Activated naive CD4-positive, alpha-beta T cell treated with anti-CD3 and anti-CD28 coated beads, Interleukin-2, amount 10 ng/mL, durations not matched to agents 7 days and 5 days (primary cell): ENCODE data around the gene EID2.
A peak's percentile ranks its signal among the peaks of the same experiment; 100 is the strongest.

Experiments used
- CTCF ChIA-PET: fragments of 350-600 bp; sonication (Branson Sonifier 250); formaldehyde crosslinking; loops from one replicate; lab custom pipeline; 2021; ENCODE audit warnings: antibody characterized with exemption; lab: Charles Lee
- DNase-seq: peaks from one replicate; pipeline ENCODE4 v3.0.0-alpha.2; 2020
- H3K27ac Mint-ChIP-seq: one replicate; pipeline ENCODE4 v1.8.0; 2021; ENCODE audit warnings: mild to moderate bottlenecking, moderate library complexity, mixed read lengths
- H3K27me3 Mint-ChIP-seq: one replicate; pipeline ENCODE4 v1.8.0; 2021; ENCODE audit warnings: mild to moderate bottlenecking, mixed read lengths
- H3K36me3 Mint-ChIP-seq: one replicate; pipeline ENCODE4 v1.8.0; 2021; ENCODE audit warnings: mixed read lengths
- H3K4me1 Mint-ChIP-seq: one replicate; pipeline ENCODE4 v1.8.0; 2021; ENCODE audit warnings: mixed read lengths
- H3K4me3 Mint-ChIP-seq: one replicate; pipeline ENCODE4 v1.8.0; 2021; ENCODE audit warnings: mild to moderate bottlenecking, moderate library complexity, mixed read lengths
- H3K9me3 Mint-ChIP-seq: one replicate; pipeline ENCODE4 v1.8.0; 2021; ENCODE audit warnings: mixed read lengths

The EID2 gene

DNA sequence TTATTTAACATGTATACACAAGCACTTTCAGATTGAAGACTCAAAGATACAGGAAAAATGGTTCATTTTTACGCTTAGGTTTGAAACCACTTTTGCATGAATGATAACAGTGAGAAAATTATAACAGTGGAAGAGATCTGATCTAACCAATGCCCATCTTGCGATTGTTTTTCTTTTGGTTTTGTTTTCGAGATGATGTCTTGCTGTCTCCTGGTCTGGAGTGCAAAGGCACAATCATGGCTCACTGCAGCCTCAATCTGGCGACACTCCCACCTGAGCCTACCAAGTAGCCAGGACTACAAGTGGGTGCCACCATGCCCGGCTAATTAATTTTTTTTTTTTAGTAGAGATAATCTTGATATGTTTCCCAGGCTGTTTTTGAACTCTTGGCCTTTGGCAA is 10.2 kb upstream of the EID2 start:
- no peak for DNase-seq
- Mint-ChIP-seq H3K4me1 (peaks cover 42% of the 10 kb centered on the region), H3K9me3 (peaks cover 4% of the 10 kb centered on the region), H3K36me3 (peaks cover 1% of the 10 kb centered on the region), H3K27me3 (no peaks in the 10 kb centered on the region), H3K4me3 (no peak overlapping the region), H3K27ac (no peak overlapping the region)
- CTCF ChIA-PET, result interaction anchor here (2.0 to 4.8 kb wide), 2 partner anchors 109 to 123 kb away, joined by 9 to 88 read pairs; no protein-coding TSS in a partner anchor

DNA sequence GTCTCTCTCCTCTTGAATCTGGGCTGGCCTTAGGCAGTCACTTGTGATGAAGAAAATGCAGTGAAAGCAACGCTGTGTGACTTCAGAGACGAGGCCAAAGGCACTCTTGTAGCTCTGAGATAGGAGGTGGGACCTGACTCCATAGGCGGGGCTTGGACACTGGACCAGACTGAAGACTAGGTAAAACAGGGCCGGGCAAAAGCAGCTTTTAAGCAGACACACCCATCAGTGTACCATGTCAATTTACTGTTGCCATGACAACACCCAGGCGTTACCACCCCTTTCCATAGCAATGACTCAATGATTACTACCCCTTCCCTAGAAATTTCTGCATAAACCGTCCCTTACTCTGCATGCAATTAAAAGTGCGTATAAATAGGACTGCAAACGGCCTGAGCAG is 6.6 kb upstream of the EID2 start:
- Mint-ChIP-seq H3K4me3 (no peak overlapping the region), H3K9me3 (peaks cover 4% of the 10 kb centered on the region), H3K27me3 (no peaks in the 10 kb centered on the region), H3K4me1 (peaks cover 53% of the 10 kb centered on the region), H3K27ac (no peak overlapping the region), H3K36me3 (peaks cover 1% of the 10 kb centered on the region)
- no peak for DNase-seq
- CTCF ChIA-PET, result interaction anchor here (0.6 to 3.0 kb wide), 4 partner anchors 81 to 127 kb away, joined by 3 to 16 read pairs (median 3); no protein-coding TSS in a partner anchor

DNA sequence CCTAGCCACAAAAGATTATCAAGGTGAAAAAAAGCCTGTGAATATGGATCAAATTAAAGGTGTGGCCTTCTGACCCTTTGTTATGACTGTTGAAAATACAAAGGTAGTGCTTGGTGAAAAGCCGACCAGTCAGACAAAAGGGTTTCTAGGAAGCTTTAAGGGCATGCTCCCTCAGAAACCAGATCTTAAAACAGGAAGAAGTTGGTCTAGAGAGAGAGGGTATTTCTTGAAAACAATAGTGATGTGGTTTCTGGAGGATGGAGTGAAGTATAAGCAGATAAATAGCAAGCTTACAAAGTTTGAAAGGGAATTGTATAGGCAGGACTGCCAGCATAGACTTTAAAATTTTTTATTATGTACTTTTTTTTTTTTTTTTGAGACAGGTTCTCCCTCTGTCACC is 5.0 kb upstream of the EID2 start:
- peaks cover 63% of the 10 kb centered on the region for H3K4me1 Mint-ChIP-seq
- H3K27ac Mint-ChIP-seq, result peak overlapping the region; percentile 80
- CTCF ChIA-PET, result interaction anchor here (1.3 to 1.4 kb wide), 2 partner anchors 9 to 12 kb away, joined by 3 to 4 read pairs; no protein-coding TSS in a partner anchor
- peaks cover 4% of the 10 kb centered on the region for H3K9me3 Mint-ChIP-seq
- DNase-seq, result no peak
- H3K36me3 Mint-ChIP-seq, result peaks cover 2% of the 10 kb centered on the region
- no peaks in the 10 kb centered on the region for H3K27me3 Mint-ChIP-seq
- peak overlapping the region; percentile 0 for H3K4me3 Mint-ChIP-seq

DNA sequence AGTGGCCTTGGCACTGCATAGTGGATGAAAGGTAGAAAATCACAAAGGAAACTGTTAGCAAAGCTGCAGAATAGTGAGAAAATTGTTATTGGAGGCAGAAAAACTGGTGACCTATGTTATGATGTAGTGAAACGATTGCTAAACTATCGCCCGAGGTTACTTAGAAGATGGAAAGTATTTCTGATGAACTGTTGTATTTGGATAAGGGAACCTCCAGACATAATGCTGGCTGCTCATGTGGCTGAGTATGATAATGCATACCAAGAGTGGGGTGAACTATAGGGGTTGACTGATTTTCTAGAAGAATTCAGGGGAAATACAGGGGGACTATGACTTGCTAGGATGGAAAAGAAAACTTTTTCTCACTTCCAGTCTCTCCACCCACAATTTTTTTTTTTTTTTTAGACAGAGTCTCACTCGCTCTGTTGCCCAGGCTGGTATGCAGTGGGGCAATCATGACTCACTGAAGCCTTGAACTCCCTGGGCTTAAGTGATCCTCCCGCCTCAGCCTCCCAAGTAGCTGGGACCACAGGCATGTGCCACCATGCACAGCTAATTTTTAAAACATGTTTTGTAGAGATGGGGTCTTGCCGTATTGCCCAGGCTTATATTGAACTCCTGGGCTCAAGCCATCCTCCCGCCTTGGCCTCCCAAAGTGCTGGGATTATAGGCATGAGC is 4.4 kb upstream of the EID2 start:
- no peak for DNase-seq
- H3K27ac Mint-ChIP-seq, result peak overlapping the region; percentile 80
- CTCF ChIA-PET, result interaction anchor here (0.7 to 1.3 kb wide), 3 partner anchors 10 to 103 kb away, joined by 3 to 4 read pairs (median 3); no protein-coding TSS in a partner anchor
- peaks cover 4% of the 10 kb centered on the region for H3K9me3 Mint-ChIP-seq
- peaks cover 3% of the 10 kb centered on the region for H3K36me3 Mint-ChIP-seq
- peaks cover 64% of the 10 kb centered on the region for H3K4me1 Mint-ChIP-seq
- H3K27me3 Mint-ChIP-seq, result no peaks in the 10 kb centered on the region
- no peak overlapping the region for H3K4me3 Mint-ChIP-seq

DNA sequence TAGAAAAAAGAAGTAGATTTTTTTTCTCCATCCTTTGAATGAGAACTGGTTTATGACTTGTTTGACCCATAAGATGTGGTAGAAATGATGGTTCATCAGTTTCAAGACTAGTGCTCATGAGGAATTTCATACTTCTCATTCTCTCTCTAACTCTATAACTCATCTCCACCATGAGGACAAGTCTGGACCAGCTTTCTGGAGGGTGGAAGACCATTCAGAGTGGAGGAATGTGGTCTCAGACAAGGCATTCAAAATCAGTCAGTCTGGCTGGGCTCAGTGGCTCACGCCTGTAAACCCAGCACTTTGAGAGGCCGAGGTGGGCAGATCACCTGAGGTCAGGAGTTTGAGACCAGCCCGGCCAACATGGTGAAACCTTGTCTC is 3.5 kb upstream of the EID2 start:
- CTCF ChIA-PET, result interaction anchor here (0.9 kb wide), 2 partner anchors 9 to 103 kb away, joined by 3 read pairs; no protein-coding TSS in a partner anchor
- Mint-ChIP-seq H3K9me3 (peaks cover 4% of the 10 kb centered on the region), H3K27me3 (no peaks in the 10 kb centered on the region), H3K27ac (no peak overlapping the region), H3K4me3 (no peak overlapping the region), H3K36me3 (peaks cover 5% of the 10 kb centered on the region), H3K4me1 (peaks cover 72% of the 10 kb centered on the region)
- no peak for DNase-seq

DNA sequence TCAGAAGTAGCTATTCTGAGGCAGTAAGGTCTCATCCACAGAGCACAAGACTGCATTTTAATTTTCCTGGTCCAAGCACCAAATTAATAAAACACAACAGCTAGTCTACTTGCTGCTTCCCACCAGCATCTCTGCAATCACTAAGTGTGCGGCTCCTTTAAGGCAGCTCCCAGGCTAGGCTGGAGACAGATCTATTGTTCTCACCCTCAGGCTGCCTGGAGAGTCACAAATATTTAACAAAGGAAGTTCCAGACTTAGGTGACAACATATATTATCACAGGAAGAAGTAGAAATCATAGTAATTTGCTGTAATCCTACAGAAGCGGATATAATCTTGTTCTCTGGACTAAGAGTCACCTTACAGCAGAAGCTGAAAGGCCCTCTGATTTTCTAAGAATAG is 2.2 kb upstream of the EID2 start:
- Mint-ChIP-seq H3K4me1 (peaks cover 81% of the 10 kb centered on the region), H3K27me3 (no peaks in the 10 kb centered on the region), H3K27ac (peak overlapping the region; percentile 30), H3K4me3 (no peak overlapping the region), H3K9me3 (peaks cover 4% of the 10 kb centered on the region), H3K36me3 (peaks cover 12% of the 10 kb centered on the region)
- CTCF ChIA-PET, result interaction anchor here (1.1 to 1.4 kb wide), 2 partner anchors 12 to 102 kb away, joined by 7 read pairs; no protein-coding TSS in a partner anchor
- DNase-seq, result no peak

DNA sequence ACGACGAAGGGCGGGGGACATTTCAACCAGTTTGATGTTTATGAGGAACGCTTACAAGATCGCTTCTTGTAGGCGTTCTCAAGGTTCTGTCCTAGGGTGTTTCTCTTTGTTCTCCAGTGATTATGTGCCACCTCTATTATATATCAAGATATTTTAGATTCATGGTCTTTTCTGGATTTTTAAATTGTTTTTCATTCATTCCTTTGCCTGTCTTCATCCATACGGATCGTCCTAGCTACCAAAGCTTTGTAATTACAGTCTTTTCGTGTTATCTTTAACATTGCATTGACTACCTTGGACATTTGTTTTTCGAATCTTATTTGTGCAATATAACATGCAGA is 342 bp upstream of the EID2 start:
- H3K36me3 Mint-ChIP-seq, result peaks cover 14% of the 10 kb centered on the region
- H3K4me1 Mint-ChIP-seq, result peaks cover 70% of the 10 kb centered on the region
- no peak for DNase-seq
- H3K4me3 Mint-ChIP-seq, result peak overlapping the region; percentile 94
- peak overlapping the region; percentile 92 for H3K27ac Mint-ChIP-seq
- no peaks in the 10 kb centered on the region for H3K27me3 Mint-ChIP-seq
- H3K9me3 Mint-ChIP-seq, result no peaks in the 10 kb centered on the region
- CTCF ChIA-PET, result interaction anchor here (1.5 kb wide), 1 partner anchor 99 kb away, joined by 7 read pairs; no protein-coding TSS in a partner anchor

DNA sequence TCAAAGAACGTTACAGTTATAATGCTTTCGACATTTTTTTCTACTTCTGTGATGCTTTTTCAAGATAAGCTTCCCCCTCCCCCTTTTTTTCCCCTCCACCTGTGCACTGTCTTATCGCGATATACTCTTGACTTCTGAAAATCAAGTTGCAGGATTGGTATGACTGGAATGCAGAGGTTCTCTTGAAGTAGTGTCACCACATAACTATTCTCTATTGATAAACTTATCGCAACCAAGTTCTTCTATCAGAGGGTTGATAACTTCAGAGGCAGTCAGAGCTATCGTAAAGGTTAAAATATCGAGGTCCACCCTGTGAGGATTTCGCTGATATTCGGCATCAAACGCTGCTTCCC is 820 bp downstream of the EID2 start:
- Mint-ChIP-seq H3K27me3 (no peaks in the 10 kb centered on the region), H3K27ac (peak overlapping the region; percentile 87), H3K36me3 (peaks cover 14% of the 10 kb centered on the region), H3K4me3 (peak overlapping the region; percentile 83), H3K4me1 (peaks cover 59% of the 10 kb centered on the region), H3K9me3 (no peaks in the 10 kb centered on the region)
- DNase-seq, result no peak
- CTCF ChIA-PET, result interaction anchor here (1.1 kb wide), 1 partner anchor 98 kb away, joined by 6 read pairs; no protein-coding TSS in a partner anchor

DNA sequence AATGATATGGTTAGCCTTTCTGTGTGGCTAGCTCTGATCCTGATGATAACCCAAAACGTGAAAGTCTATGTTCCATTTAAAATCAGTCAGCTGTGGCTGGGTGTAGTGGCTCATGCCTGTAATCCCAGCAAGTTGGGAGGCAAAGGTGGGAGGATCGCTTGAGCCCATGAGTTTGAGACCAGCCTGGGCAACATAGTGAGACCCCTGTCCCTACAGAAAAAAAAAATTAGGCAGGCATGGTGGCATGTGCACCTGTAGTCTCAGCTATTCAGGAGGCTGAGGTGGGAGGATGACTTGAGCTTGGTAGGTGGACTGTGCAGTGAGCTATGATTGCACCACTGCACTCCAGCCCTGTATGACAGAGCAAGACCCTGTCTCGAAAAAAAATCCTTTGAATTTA is 6.2 kb downstream of the EID2 start:
- H3K27me3 Mint-ChIP-seq, result no peaks in the 10 kb centered on the region
- H3K4me1 Mint-ChIP-seq, result peaks cover 39% of the 10 kb centered on the region
- peaks cover 13% of the 10 kb centered on the region for H3K36me3 Mint-ChIP-seq
- CTCF ChIA-PET, result interaction anchor here (0.7 to 3.5 kb wide), 12 partner anchors 20 to 142 kb away, joined by 3 to 53 read pairs (median 4); no protein-coding TSS in a partner anchor
- no peak for DNase-seq
- H3K9me3 Mint-ChIP-seq, result no peaks in the 10 kb centered on the region
- H3K27ac Mint-ChIP-seq, result no peak overlapping the region
- H3K4me3 Mint-ChIP-seq, result no peak overlapping the region

DNA sequence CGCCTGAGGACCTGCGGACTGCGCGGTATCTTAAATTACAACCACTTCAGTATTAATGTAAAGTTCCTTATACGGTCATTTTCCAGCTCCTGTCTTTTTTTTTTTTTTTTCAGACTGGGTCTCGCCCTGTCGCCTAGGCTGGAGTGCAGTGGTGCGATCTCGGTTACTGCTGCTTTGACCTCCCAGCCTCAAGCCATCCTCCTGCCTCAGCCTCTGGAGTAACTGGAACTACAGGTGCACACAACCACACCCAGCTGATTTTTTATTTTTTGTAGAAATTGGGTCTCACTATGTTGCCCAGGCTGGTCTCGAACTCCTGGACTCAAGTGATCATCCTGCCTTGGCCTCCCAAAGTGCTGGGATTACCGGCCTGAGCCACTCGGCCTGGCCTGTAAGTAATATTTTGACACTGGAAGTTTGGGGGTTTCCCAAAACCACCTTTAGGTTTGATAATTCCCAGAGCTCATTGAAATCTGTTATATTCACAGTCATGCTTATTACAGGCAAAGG is 6.9 kb downstream of the EID2 start:
- Mint-ChIP-seq H3K36me3 (peaks cover 13% of the 10 kb centered on the region), H3K4me1 (peaks cover 36% of the 10 kb centered on the region), H3K27me3 (no peaks in the 10 kb centered on the region), H3K27ac (peak overlapping the region; percentile 78), H3K9me3 (no peaks in the 10 kb centered on the region), H3K4me3 (peak overlapping the region; percentile 89)
- DNase-seq, result no peak
- CTCF ChIA-PET, result interaction anchor here (0.7 to 3.5 kb wide), 12 partner anchors 12 to 143 kb away, joined by 3 to 53 read pairs (median 5); no protein-coding TSS in a partner anchor

DNA sequence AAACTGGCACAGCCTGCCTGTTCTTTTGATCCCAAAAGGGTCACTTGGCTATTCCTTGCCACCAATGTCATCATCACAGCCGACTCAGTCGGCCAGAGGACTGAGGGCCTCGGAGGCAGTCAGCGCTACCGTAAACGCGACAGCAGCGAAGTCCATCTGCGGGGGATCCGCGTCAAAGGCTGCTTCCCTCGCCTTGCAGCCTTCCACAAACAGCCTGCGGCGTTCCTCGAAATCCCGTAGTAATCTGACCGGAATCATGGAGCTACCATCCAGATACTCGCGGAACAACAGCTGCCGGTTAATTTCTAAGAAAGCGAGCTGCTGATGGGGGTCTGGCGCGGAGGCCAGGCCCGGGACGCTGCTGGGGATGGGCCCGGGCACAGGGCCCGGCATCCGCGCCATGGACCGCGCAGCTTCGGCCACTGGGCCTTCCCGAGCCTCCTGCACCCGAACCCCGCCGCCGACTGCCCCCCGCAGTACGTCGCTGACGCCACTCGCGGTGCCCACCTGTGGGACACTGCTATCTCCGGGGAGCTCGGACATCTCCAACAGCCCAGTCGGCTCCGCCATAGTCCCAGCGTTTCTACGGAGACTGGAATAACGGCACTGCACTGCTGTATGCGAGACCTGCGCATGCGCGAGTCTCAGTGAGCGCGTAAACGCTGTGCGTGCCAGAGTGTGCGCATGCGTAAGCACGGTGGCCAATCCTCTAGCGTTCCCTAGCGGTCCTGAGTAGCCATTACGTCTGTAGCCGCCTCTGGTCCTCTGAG is 7.5 kb downstream of the EID2 start, which contains the start of gene EID2B:
EID2B (minus strand) TSS at position 620 of the 770 bp plus-strand sequence; CDS start at position 570, 50 bp downstream.
- CTCF ChIA-PET, result interaction anchor here (0.7 to 3.5 kb wide), 15 partner anchors 13 to 140 kb away, joined by 3 to 53 read pairs (median 5); partner anchors contain the start of gene RPS16
- H3K27me3 Mint-ChIP-seq, result no peaks in the 10 kb centered on the region
- peak within 1 kb of the TSS; percentile 89 for H3K4me3 Mint-ChIP-seq

DNA sequence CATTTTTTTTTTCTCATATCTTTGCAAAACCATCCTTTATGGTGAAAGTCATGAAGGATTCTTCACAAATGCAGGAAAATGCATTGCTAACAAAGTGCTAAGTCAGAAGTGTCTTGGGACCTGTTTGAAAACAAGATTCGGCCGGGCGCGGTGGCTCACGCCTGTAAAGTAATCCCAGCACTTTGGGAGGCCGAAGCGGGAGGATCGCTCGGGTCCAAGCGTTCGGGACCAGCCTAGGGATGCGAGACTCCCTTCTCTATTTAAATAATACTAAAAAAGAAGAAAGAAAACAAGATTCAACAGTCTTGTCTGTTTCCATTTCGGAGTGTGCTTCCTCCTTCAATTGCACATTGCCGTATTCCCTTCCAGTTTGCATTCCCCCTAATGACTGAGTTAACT is 8.1 kb downstream of the EID2 start:
- Mint-ChIP-seq H3K27me3 (no peaks in the 10 kb centered on the region), H3K36me3 (peaks cover 8% of the 10 kb centered on the region), H3K4me3 (peak overlapping the region; percentile 89), H3K9me3 (no peaks in the 10 kb centered on the region), H3K27ac (peak overlapping the region; percentile 64), H3K4me1 (peaks cover 27% of the 10 kb centered on the region)
- no peak for DNase-seq
- CTCF ChIA-PET, result interaction anchor here (0.8 to 3.5 kb wide), 9 partner anchors 23 to 134 kb away, joined by 3 to 53 read pairs (median 5); partner anchors contain the start of gene RPS16

More for the DNA sequence above, 7.5 kb downstream of the EID2 start, which contains the start of gene EID2B:
- Mint-ChIP-seq H3K4me1 (peaks cover 29% of the 10 kb centered on the region), H3K36me3 (peaks cover 10% of the 10 kb centered on the region), H3K27ac (peak within 1 kb of the TSS; percentile 78), H3K9me3 (no peaks in the 10 kb centered on the region)
- peak; percentile 96 for DNase-seq

DNA sequence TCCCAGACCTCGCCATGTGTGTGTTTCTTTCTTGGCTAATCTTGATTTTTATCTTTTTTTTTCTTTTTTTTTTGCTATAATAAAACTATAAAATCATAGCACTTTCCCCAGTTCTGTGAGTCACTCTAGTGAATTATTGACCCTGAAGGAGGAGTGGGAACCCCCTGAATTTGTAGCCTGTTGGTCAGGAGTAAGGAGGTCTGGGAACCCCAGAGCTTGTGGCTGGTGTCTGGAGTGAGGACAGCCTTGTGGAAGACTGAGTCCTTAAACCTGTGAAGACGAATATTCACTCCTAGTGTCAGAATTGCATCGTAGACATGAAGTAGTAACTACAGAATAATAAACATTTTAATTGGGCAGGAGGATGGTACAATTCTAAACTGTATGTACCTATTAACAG is 14.8 kb downstream of the EID2 start:
- Mint-ChIP-seq H3K9me3 (no peaks in the 10 kb centered on the region), H3K4me1 (peaks cover 3% of the 10 kb centered on the region), H3K27me3 (peaks cover 3% of the 10 kb centered on the region), H3K4me3 (no peak overlapping the region), H3K36me3 (peaks cover 7% of the 10 kb centered on the region), H3K27ac (no peak overlapping the region)
- no peak for DNase-seq
- CTCF ChIA-PET, result interaction anchor here (0.6 to 1.2 kb wide), 5 partner anchors 19 to 359 kb away, joined by 3 to 5 read pairs (median 3); partner anchors contain the start of gene DLL3
